ENCODE measurements around the gene HMGXB3.
A peak's percentile ranks its signal among the peaks of the same experiment; 100 is the strongest.

Gene HMGXB3

GRCh38 chr5:149982505-149982904, 18.0 kb upstream of the HMGXB3 start:
- no peak for DNase-seq (ENCODE audit: low spot score)

GRCh38 chr5:149988126-149988525, 12.4 kb upstream of the HMGXB3 start:
- DNase-seq (ENCODE audit: low spot score) = no peak

GRCh38 chr5:149990518-149991376, 9.8 kb upstream of the HMGXB3 start:
- DNase-seq (ENCODE audit: low spot score) = peak; percentile 67

GRCh38 chr5:149993471-149993870, 7.1 kb upstream of the HMGXB3 start:
- DNase-seq (ENCODE audit: low spot score) = no peak

- no peak for DNase-seq (ENCODE audit: low spot score)
Measured at GRCh38 chr5:149995385-149996204, 4.9 kb upstream of the HMGXB3 start.

GRCh38 chr5:149996205-149996890, 4.2 kb upstream of the HMGXB3 start:
- no peak for DNase-seq (ENCODE audit: low spot score)

GRCh38 chr5:149998281-149998680, 2.3 kb upstream of the HMGXB3 start:
- DNase-seq (ENCODE audit: low spot score) = no peak

GRCh38 chr5:149999359-149999758, 1.2 kb upstream of the HMGXB3 start:
- no peak for DNase-seq (ENCODE audit: low spot score)

GRCh38 chr5:149999866-150000255, 678 bp upstream of the HMGXB3 start:
- DNase-seq (ENCODE audit: low spot score) = no peak

- DNase-seq (ENCODE audit: low spot score) = peak; percentile 10
Measured at GRCh38 chr5:150000990-150001659, 586 bp downstream of the HMGXB3 start.

GRCh38 chr5:150001660-150002486, 1.3 kb downstream of the HMGXB3 start:
- DNase-seq (ENCODE audit: low spot score) = peak; percentile 64

- DNase-seq (ENCODE audit: low spot score) = no peak
Measured at GRCh38 chr5:150006318-150006717, 5.8 kb downstream of the HMGXB3 start.

GRCh38 chr5:150007050-150007449, 6.5 kb downstream of the HMGXB3 start:
- DNase-seq (ENCODE audit: low spot score) = no peak

GRCh38 chr5:150009671-150010387, 9.3 kb downstream of the HMGXB3 start:
- no peak for DNase-seq (ENCODE audit: low spot score)

- no peak for DNase-seq (ENCODE audit: low spot score)
Measured at GRCh38 chr5:150013931-150014330, 13.4 kb downstream of the HMGXB3 start.

- no peak for DNase-seq (ENCODE audit: low spot score)
Measured at GRCh38 chr5:150014456-150014855, 13.9 kb downstream of the HMGXB3 start.

GRCh38 chr5:150015415-150015814, 14.9 kb downstream of the HMGXB3 start:
- no peak for DNase-seq (ENCODE audit: low spot score)

- no peak for DNase-seq (ENCODE audit: low spot score)
Measured at GRCh38 chr5:150016537-150016936, 16.0 kb downstream of the HMGXB3 start.

GRCh38 chr5:150017226-150018005, 16.9 kb downstream of the HMGXB3 start:
- no peak for DNase-seq (ENCODE audit: low spot score)

GRCh38 chr5:150020249-150020648, 19.7 kb downstream of the HMGXB3 start:
- DNase-seq (ENCODE audit: low spot score) = no peak
